Measurements from ENCODE around the gene VPS13A.

VPS13A gene

DNA sequence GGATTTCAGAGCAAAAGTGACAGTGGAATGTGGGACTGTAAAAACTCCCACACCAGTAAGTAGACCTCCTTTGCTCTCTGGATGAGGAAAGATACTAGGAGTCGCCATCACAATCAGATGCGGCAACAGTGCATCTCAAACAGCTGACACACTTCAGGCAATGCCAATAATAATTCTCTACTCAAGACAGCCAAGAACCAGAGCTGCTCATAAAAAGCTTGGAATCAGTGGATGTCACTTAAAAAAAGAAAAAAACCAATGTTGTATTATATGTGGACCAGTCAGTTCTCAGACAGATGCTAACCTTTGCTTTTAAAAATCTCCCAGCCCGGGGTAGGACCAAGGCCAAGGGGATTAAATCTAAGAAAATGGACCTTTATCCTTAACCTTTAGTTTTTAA is 285.8 kb downstream of the VPS13A start:
- no peak for DNase-seq

DNA sequence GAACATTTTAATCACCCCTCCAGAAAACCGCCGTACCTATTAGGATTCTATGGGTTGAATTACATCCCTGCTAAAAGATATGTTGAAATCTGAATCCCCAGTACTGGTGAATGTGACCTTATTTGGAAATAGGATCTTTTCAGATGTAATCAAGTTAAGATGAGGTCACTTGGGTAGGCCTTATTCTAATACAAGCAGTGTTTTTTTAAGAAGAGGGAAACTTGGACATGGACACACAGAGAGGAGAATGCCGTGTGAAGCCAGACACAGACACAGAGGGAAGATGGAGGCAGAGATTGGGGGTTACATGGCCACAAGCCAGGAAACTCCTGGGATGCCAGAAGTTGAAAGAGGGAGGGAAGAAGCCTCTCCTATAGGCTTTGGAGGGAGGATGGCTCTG is 287.3 kb downstream of the VPS13A start:
- no peak for DNase-seq

DNA sequence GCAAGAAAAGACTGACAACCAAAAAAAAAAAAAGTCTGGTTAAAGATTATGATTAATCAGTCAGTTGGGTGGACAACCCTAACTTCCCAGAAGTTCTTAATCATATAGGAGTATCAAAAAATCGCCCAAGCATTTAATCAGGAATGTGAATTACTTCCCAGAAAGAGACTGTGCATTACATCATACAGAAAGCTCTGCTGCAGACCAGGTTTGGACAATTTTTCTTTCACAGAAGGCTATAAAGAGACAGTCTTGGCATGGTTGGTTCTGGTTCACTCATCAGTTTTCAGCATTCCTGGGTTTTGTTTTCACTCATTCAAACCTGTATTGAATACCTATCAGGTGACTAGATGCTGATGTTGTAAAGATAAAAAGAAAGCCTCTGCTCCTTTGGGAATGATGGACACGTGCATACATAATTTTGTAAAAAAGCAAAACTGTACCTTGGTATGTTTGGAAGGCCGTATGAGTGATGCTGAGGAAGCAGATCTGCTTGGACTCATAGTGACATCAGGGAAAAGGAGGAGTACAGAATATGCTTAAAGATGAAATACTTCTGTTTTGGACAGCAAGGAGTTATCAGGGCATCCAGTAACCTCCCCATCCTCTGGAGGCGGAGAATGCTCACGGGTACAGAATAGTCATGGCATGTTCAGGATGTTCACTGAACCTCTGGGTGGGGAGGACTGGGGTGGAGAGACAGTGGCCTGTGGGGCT is 292.3 kb downstream of the VPS13A start:
- DNase-seq, result no peak

Measured in activated CD4-positive, alpha-beta T cell treated with anti-CD3 and anti-CD28 coated beads for 4 hours (primary cell).